CD14-positive monocyte (primary cell): Measurements from ENCODE around the gene SREK1IP1. TPM values are rescaled to one million over a fixed set of nuclear protein-coding genes. Genes with fewer than 3 reads are reported as not detected.

Source experiments
- DNase-seq, 3 donors: peaks; one replicate each; pipeline ENCODE4 v3.0.0-alpha.2; 2011 to 2022
- H2AFZ ChIP-seq: 2 replicates; pipeline ENCODE4 v1.6.0; 2012; ENCODE audit warnings: mild to moderate bottlenecking, low read depth, low read length, inconsistent platforms; ENCODE audit not compliant: insufficient read depth, poor library complexity, severe bottlenecking
- H3K27ac ChIP-seq, 2 donors: 1 replicate in 1 of 2; 2 replicates in 1 of 2; pipeline ENCODE4 v1.5.1; 2012 to 2013; ENCODE audit warnings: low read length in 2 of 2, control low read depth in 1 of 2, inconsistent platforms in 1 of 2, low read depth in 1 of 2, mild to moderate bottlenecking in 1 of 2
- H3K27me3 ChIP-seq, 2 donors: one replicate each; pipeline versions ENCODE4 v1.6.0 to v1.6.1; 2011 to 2013; ENCODE audit warnings: low read length in 2 of 2; ENCODE audit not compliant: control insufficient read depth in 2 of 2, insufficient read depth in 2 of 2
- H3K36me3 ChIP-seq, 2 donors: replicated peaks in 1 of 2; 1 replicate in 1 of 2; 2 replicates in 1 of 2; pipeline versions ENCODE4 v1.5.1 to v1.6.1; 2012 to 2013; ENCODE audit warnings: low read length in 2 of 2, control low read depth in 1 of 2, inconsistent platforms in 1 of 2, mild to moderate bottlenecking in 1 of 2; ENCODE audit not compliant: insufficient read depth in 2 of 2, control insufficient read depth in 1 of 2
- H3K4me1 ChIP-seq, 2 donors: 1 replicate in 1 of 2; 2 replicates in 1 of 2; pipeline versions ENCODE4 v1.5.1 to v1.6.1; 2012 to 2013; ENCODE audit warnings: low read length in 2 of 2, control low read depth in 1 of 2, inconsistent platforms in 1 of 2, mild to moderate bottlenecking in 1 of 2, moderate library complexity in 1 of 2; ENCODE audit not compliant: insufficient read depth in 2 of 2, control insufficient read depth in 1 of 2
- H3K4me2 ChIP-seq: replicated peaks from 2 replicates; pipeline ENCODE3; 2012; ENCODE audit warnings: low read length, moderate library complexity, mild to moderate bottlenecking; ENCODE audit not compliant: poor library complexity, severe bottlenecking; ENCODE audit errors: extremely low read depth
- H3K4me3 ChIP-seq, 3 experiments: fragments of 200-600 bp in 1 of 3; sonication (generic) in 1 of 3; replicated peaks in 1 of 3; 1 replicate in 2 of 3; 2 replicates in 1 of 3; pipeline ENCODE4 v1.5.1; 2011 to 2013; ENCODE audit warnings: low read length in 3 of 3, mild to moderate bottlenecking in 3 of 3, control low read depth in 2 of 3, low read depth in 2 of 3, inconsistent platforms in 1 of 3, moderate library complexity in 1 of 3
- H3K79me2 ChIP-seq: 2 replicates; pipeline ENCODE4 v1.6.0; 2012; ENCODE audit warnings: mild to moderate bottlenecking, control low read depth, inconsistent platforms, low read length, moderate library complexity; ENCODE audit not compliant: insufficient read depth
- H3K9ac ChIP-seq: 2 replicates; pipeline ENCODE4 v1.6.0; 2017; ENCODE audit warnings: low read length, mild to moderate bottlenecking; ENCODE audit not compliant: insufficient read depth, poor library complexity, severe bottlenecking
- H3K9me3 ChIP-seq, 2 donors: replicated peaks in 1 of 2; 1 replicate in 1 of 2; 2 replicates in 1 of 2; pipeline versions ENCODE4 v1.5.1 to v1.6.1; 2012 to 2013; ENCODE audit warnings: low read length in 2 of 2, control low read depth in 1 of 2; ENCODE audit not compliant: control insufficient read depth in 1 of 2, insufficient read depth in 1 of 2
- H4K20me1 ChIP-seq: 2 replicates; pipeline ENCODE4 v1.6.0; 2012; ENCODE audit warnings: mild to moderate bottlenecking, low read length, control low read depth, moderate library complexity; ENCODE audit not compliant: insufficient read depth
- H3K27ac Mint-ChIP-seq, 7 donors: one replicate each; pipeline ENCODE4 v1.8.0; 2020; ENCODE audit warnings: mild to moderate bottlenecking in 7 of 7, mixed read lengths in 7 of 7, moderate library complexity in 6 of 7, inconsistent platforms in 2 of 7
- H3K27me3 Mint-ChIP-seq, 3 donors: one replicate each; pipeline ENCODE4 v1.8.0; 2021 to 2022; ENCODE audit warnings: low read depth in 3 of 3, mild to moderate bottlenecking in 3 of 3, mixed read lengths in 3 of 3, moderate library complexity in 3 of 3, inconsistent platforms in 1 of 3
- H3K36me3 Mint-ChIP-seq, 2 donors: one replicate each; pipeline ENCODE4 v1.8.0; 2020; ENCODE audit warnings: mixed read lengths in 2 of 2, inconsistent platforms in 1 of 2, mild to moderate bottlenecking in 1 of 2
- H3K4me1 Mint-ChIP-seq: one replicate; pipeline ENCODE4 v1.8.0; 2020; ENCODE audit warnings: mild to moderate bottlenecking, mixed read lengths
- H3K4me3 Mint-ChIP-seq, 2 donors: one replicate each; pipeline ENCODE4 v1.8.0; 2020; ENCODE audit warnings: mild to moderate bottlenecking in 2 of 2, mixed read lengths in 2 of 2, moderate library complexity in 1 of 2
- H3K9me3 Mint-ChIP-seq, 7 donors: one replicate each; pipeline ENCODE4 v1.8.0; 2020 to 2022; ENCODE audit warnings: mixed read lengths in 7 of 7, mild to moderate bottlenecking in 6 of 7, moderate library complexity in 6 of 7, inconsistent platforms in 2 of 7
- CTCF ChIP-seq: fragments of 200-600 bp; IDR thresholded peaks from one replicate; pipeline ENCODE4 v1.8.0; 2022; ENCODE audit warnings: antibody characterized with exemption, mild to moderate bottlenecking
- WGBS: methylation state at CpG from one replicate; pipeline ENCODE4 v1.1.5; 2013; ENCODE audit warnings: missing lambda C conversion rate; ENCODE audit not compliant: insufficient coverage; 5-methylcytosine and 5-hydroxymethylcytosine counted together
- intact Hi-C, 2 donors: fragments of 100-400 bp; cut with micrococcal nuclease; formaldehyde crosslinking; loops; one replicate each; pipeline versions ENCODE4 v1.15.0 to v1.15.1; 2023
- polyA plus RNA-seq, 3 donors: library from polyadenylated mRNA; depleted of rRNA in 1 of 3; unstranded in 2 of 3; stranded (reverse) in 1 of 3; fragments of 300-500 nt in 2 of 3; fragments of >200 nt in 1 of 3; fragmentation: Illumina TruSeq in 2 of 3; gene quantifications; 1 replicate in 2 of 3; 2 replicates in 1 of 3; pipeline ENCODE4 v1.2.3, GENCODE V29; 2012 to 2021

Gene SREK1IP1
- polyA plus RNA-seq, 3 donors = 6.9 to 18.3 (median 16.9) TPM

GRCh38 chr5:64690417-64691151 is 77.9 kb downstream of the SREK1IP1 start, which contains the start of gene SHISAL2B:
Gene SHISAL2B (plus strand): TSS chr5:64690503. CDS start chr5:64690624, 121 bp downstream.
- peaks cover under 1 to 14% (median 6%) of the 10 kb centered on the region in 7 donors for H3K9me3 Mint-ChIP-seq
- Histone ChIP-seq H3K9ac (no peak within 1 kb of the TSS), H3K4me1 (no peaks in the 10 kb centered on the region), H3K4me3 (no peak within 1 kb of the TSS), H3K79me2 (no peaks in the 10 kb centered on the region), H4K20me1 (no peaks in the 10 kb centered on the region), H3K27ac (no peak within 1 kb of the TSS), H3K36me3 (no peaks in the 10 kb centered on the region), H3K9me3 (peaks cover 0 to 19% of the 10 kb centered on the region in 2 donors), H3K4me2 (peak within 1 kb of the TSS; percentile 18), H2AFZ (no peak within 1 kb of the TSS), H3K27me3 (peaks cover 42 to 48% of the 10 kb centered on the region in 2 donors)
- H3K36me3 Mint-ChIP-seq = no peaks in the 10 kb centered on the region
- no peak within 1 kb of the TSS for H3K27ac Mint-ChIP-seq
- peak within 1 kb of the TSS in 1 of 2 donors; percentile 92 for H3K4me3 Mint-ChIP-seq
- no peak for TF ChIP-seq CTCF
- intact Hi-C loops = no loop called here
- H3K4me1 Mint-ChIP-seq = peaks cover 6% of the 10 kb centered on the region
- 1% methylated on average over 68 of the region's 71 CpGs for WGBS
- no peak for DNase-seq
- H3K27me3 Mint-ChIP-seq = peaks cover 35 to 55% (median 41%) of the 10 kb centered on the region in 3 donors

GRCh38 chr5:64690104-64690416 is 78.4 kb downstream of the SREK1IP1 start:
- H2AFZ ChIP-seq = no peak overlapping the region
- Mint-ChIP-seq H3K4me3 (peak overlapping the region in 1 of 2 donors; percentile 92), H3K27ac (no peak overlapping the region), H3K9me3 (peaks cover 0 to 12% (median 3%) of the 10 kb centered on the region in 7 donors), H3K36me3 (no peaks in the 10 kb centered on the region), H3K4me1 (peaks cover 6% of the 10 kb centered on the region), H3K27me3 (peaks cover 35 to 55% (median 40%) of the 10 kb centered on the region in 3 donors)
- no peaks in the 10 kb centered on the region for H3K36me3 ChIP-seq
- H3K4me2 ChIP-seq = no peak overlapping the region
- no peak overlapping the region for H3K4me3 ChIP-seq
- no peaks in the 10 kb centered on the region for H3K79me2 ChIP-seq
- H3K9ac ChIP-seq = no peak overlapping the region
- H3K27me3 ChIP-seq = peaks cover 42 to 48% of the 10 kb centered on the region in 2 donors
- no peak overlapping the region for H3K27ac ChIP-seq
- 6% methylated on average over 9 of the region's 9 CpGs for WGBS
- no peak for DNase-seq
- intact Hi-C loops = no loop called here
- H3K4me1 ChIP-seq = no peaks in the 10 kb centered on the region
- H4K20me1 ChIP-seq = no peaks in the 10 kb centered on the region
- H3K9me3 ChIP-seq = peaks cover 0 to 19% of the 10 kb centered on the region in 2 donors
- TF ChIP-seq CTCF = no peak
